K562 (cell line): ENCODE measurements around the gene DNAJC12. TPM values are rescaled to one million over a fixed set of nuclear protein-coding genes. Genes with fewer than 3 reads are reported as not detected.

ENCODE experiments used
- ATF2 ChIP-seq: sonication (generic); formaldehyde crosslinking; IDR thresholded peaks from 2 replicates; pipeline ENCODE4 v1.8.1; 2022; ENCODE audit warnings: missing genetic modification reagents
- COPS2 ChIP-seq: fragments of 450-650 bp; conservative IDR thresholded peaks from 2 replicates; pipeline ENCODE4 v1.6.1; 2016; ENCODE audit warnings: mild to moderate bottlenecking, moderate library complexity
- CREM ChIP-seq: IDR thresholded peaks from 2 replicates; pipeline ENCODE4 v1.6.1; 2014; ENCODE audit warnings: antibody characterized with exemption, low read depth
- ELK1 ChIP-seq: sonication (generic); formaldehyde crosslinking; IDR thresholded peaks from 2 replicates; pipeline ENCODE4 v1.8.1; 2022; ENCODE audit warnings: missing genetic modification reagents
- MED1 ChIP-seq: sonication (generic); formaldehyde crosslinking; IDR thresholded peaks from 2 replicates; pipeline ENCODE4 v1.8.1; 2023; ENCODE audit warnings: missing genetic modification reagents, borderline replicate concordance
- PBX2 ChIP-seq, 2 experiments: IDR thresholded peaks in 1 of 2; conservative IDR thresholded peaks in 1 of 2; 2 replicates each; pipeline ENCODE4 v1.6.1; 2016; ENCODE audit warnings: low read depth in 2 of 2, mild to moderate bottlenecking in 1 of 2, missing compliant biosample characterization in 1 of 2, missing genetic modification characterization in 1 of 2, moderate library complexity in 1 of 2
- PCBP1 ChIP-seq: fragments of 200-400 bp; formaldehyde crosslinking; IDR thresholded peaks from 2 replicates; pipeline ENCODE4 v1.6.1; 2018; ENCODE audit warnings: mild to moderate bottlenecking, low read depth, low read length; ENCODE audit not compliant: poor library complexity, severe bottlenecking
- RBM22 ChIP-seq: fragments of 200-400 bp; formaldehyde crosslinking; IDR thresholded peaks from 2 replicates; pipeline ENCODE4 v1.6.1; 2018; ENCODE audit warnings: low read length, low read depth; ENCODE audit not compliant: poor library complexity, severe bottlenecking
- SIRT6 ChIP-seq: IDR thresholded peaks from one replicate; pipeline ENCODE4 v1.6.1; 2012; ENCODE audit warnings: low read depth, mild to moderate bottlenecking, control low read depth, inconsistent platforms, low read length, moderate library complexity
- SNRNP70 ChIP-seq: fragments of 200-400 bp; formaldehyde crosslinking; optimal IDR thresholded peaks from 2 replicates; pipeline ENCODE3; 2017; ENCODE audit warnings: low read depth, low read length
- TEAD2 ChIP-seq: fragments of 450-650 bp; IDR thresholded peaks from 2 replicates; pipeline ENCODE4 v1.6.1; 2016; ENCODE audit warnings: missing genetic modification characterization, control low read depth, missing compliant biosample characterization
- TGIF2 ChIP-seq: sonication (generic); formaldehyde crosslinking; IDR thresholded peaks from 2 replicates; pipeline ENCODE4 v1.8.1; 2022; ENCODE audit warnings: mild to moderate bottlenecking, missing genetic modification reagents, moderate library complexity
- ZNF318 ChIP-seq, 2 experiments: fragments of 450-650 bp; IDR thresholded peaks; 2 replicates each; pipeline ENCODE4 v1.6.1; 2016; ENCODE audit warnings: mild to moderate bottlenecking in 2 of 2, borderline replicate concordance in 1 of 2, low read depth in 1 of 2, moderate library complexity in 1 of 2
- polyA plus RNA-seq, 8 experiments: library from polyadenylated mRNA; depleted of rRNA in 4 of 8; stranded (reverse) in 5 of 8; unstranded in 3 of 8; fragments of >200 nt; fragmentation: Nextera tagmentation in 2 of 8; fragmentation: Illumina TruSeq in 1 of 8; extraction: Ambion mirVana in 2 of 8; extraction: Trizol in 1 of 8; gene quantifications; 2 replicates each; pipeline versions ENCODE4 v1.2.1 to v1.2.3, GENCODE V29; 2011 to 2014; ENCODE audit warnings: inconsistent platforms in 1 of 8, missing spikeins in 1 of 8
- total RNA-seq, 7 experiments: library from RNA; depleted of rRNA in 6 of 7; stranded (reverse); fragments of >200 nt in 6 of 7; fragmentation: Illumina TruSeq in 2 of 7; extraction: Trizol in 2 of 7; gene quantifications; 2 replicates each; pipeline versions ENCODE4 v1.2.1 to v1.2.3, GENCODE V29; 2011 to 2021; ENCODE audit warnings: low replicate concordance in 1 of 7

The DNAJC12 gene
- total and polyA plus RNA-seq, 9 of the 15 experiments (the other 6 are each of a cell fraction or from before 2014, with no cell fraction given), result 7.4 to 95.9 (median 68.5) TPM

GRCh38 chr10:67794909-67795460, 43.0 kb downstream of the DNAJC12 start (continued):
- no peak for TF ChIP-seq SIRT6
- TF ChIP-seq CREM, result 0 out of 2 replicates have a peak, but pooled peaks have one; percentile 21
- no peak for TF ChIP-seq ELK1 (CRISPR knock-in tag)
- TF ChIP-seq TEAD2 (tag), result no peak
- no peak for TF ChIP-seq MED1 (CRISPR knock-in tag)
- no peak for TF ChIP-seq TGIF2
- TF ChIP-seq RBM22, result no peak
- no peak for TF ChIP-seq SNRNP70
- no peak for TF ChIP-seq COPS2
- TF ChIP-seq PBX2 (CRISPR knock-in tag; IDR thresholded peaks at IDR 0.05; ENCODE audit: low read depth), result no peak
- no peak for TF ChIP-seq PBX2 (tag; conservative IDR thresholded peaks at IDR 0.05; ENCODE audit: low read depth)
- TF ChIP-seq PCBP1, result no peak
- no peak; a peak in 1 of 4 replicates for TF ChIP-seq ZNF318 (IDR thresholded peaks at IDR 0.05; ENCODE audit: borderline replicate concordance in 1 of 2, low read depth in 1 of 2)
- TF ChIP-seq ATF2 (CRISPR knock-in tag), result no peak
